ENCODE results near the gene ANGPT4.
"Not testable (repeated sequence)": the region's sequence is repeated elsewhere in the genome, so short reads cannot be mapped to it uniquely, and the experiment has no call there.

The ANGPT4 gene

GRCh38 chr20:858011-858410 lies 58.1 kb downstream of the ANGPT4 start:
- DNase-seq (ENCODE audit: low read depth): peak; percentile 93
- TF ChIP-seq CTCF (IDR thresholded peaks at IDR 0.05; ENCODE audit: insufficient read depth, low read depth, low read length, missing control alignments): no peak

GRCh38 chr20:856361-856775 lies 59.8 kb downstream of the ANGPT4 start:
- DNase-seq (ENCODE audit: low read depth): peak; percentile 99
- no peak for TF ChIP-seq CTCF (IDR thresholded peaks at IDR 0.05; ENCODE audit: insufficient read depth, low read depth, low read length, missing control alignments)

More at GRCh38 chr20:858011-858410, 58.1 kb downstream of the ANGPT4 start:
- no peak overlapping the region for H3K4me3 ChIP-seq (ENCODE audit: low read length)

GRCh38 chr20:855466-856360 lies 60.4 kb downstream of the ANGPT4 start:
- DNase-seq (ENCODE audit: low read depth): peak; percentile 80
- no peak for TF ChIP-seq CTCF (IDR thresholded peaks at IDR 0.05; ENCODE audit: insufficient read depth, low read depth, low read length, missing control alignments)
- no peak overlapping the region for H3K4me3 ChIP-seq (ENCODE audit: low read length)

More at GRCh38 chr20:856361-856775, 59.8 kb downstream of the ANGPT4 start:
- no peak overlapping the region for H3K4me3 ChIP-seq (ENCODE audit: low read length)

GRCh38 chr20:854601-855000 lies 61.5 kb downstream of the ANGPT4 start:
- H3K4me3 ChIP-seq (ENCODE audit: low read length): no peak overlapping the region
- DNase-seq (ENCODE audit: low read depth): peak; percentile 76
- TF ChIP-seq CTCF (IDR thresholded peaks at IDR 0.05; ENCODE audit: insufficient read depth, low read depth, low read length, missing control alignments): no peak

GRCh38 chr20:853406-853996 lies 62.6 kb downstream of the ANGPT4 start:
- TF ChIP-seq CTCF (IDR thresholded peaks at IDR 0.05; ENCODE audit: insufficient read depth, low read depth, low read length, missing control alignments): no peak
- DNase-seq (ENCODE audit: low read depth): no peak
- no peak overlapping the region for H3K4me3 ChIP-seq (ENCODE audit: low read length)

- H3K4me3 ChIP-seq (ENCODE audit: low read length); DNase-seq (ENCODE audit: low read depth): not testable (repeated sequence)
These were observed 67.4 kb downstream of the ANGPT4 start for GRCh38 chr20:848731-849130.

GRCh38 chr20:848193-848592 lies 67.9 kb downstream of the ANGPT4 start:
- H3K4me3 ChIP-seq (ENCODE audit: low read length): no peak overlapping the region
- DNase-seq (ENCODE audit: low read depth): no peak
- TF ChIP-seq CTCF (IDR thresholded peaks at IDR 0.05; ENCODE audit: insufficient read depth, low read depth, low read length, missing control alignments): no peak

All from epithelial cell of esophagus (primary cell).